GM19023 (cell line): ENCODE data around the gene MAG.
"Not testable (repeated sequence)": the region's sequence is repeated elsewhere in the genome, so short reads cannot be mapped to it uniquely, and the experiment has no call there.

Source experiments
- ATAC-seq: cut with Tn5 transposase; IDR thresholded peaks from one replicate; pipeline ENCODE4 v1.9.1; 2021; ENCODE audit warnings: mild to moderate bottlenecking, moderate library complexity; ENCODE audit not compliant: unreplicated experiment

The MAG gene

GRCh38 chr19:35279374-35279773, 12.6 kb upstream of the MAG start:
- ATAC-seq, result no peak

- no peak for ATAC-seq
Observed at GRCh38 chr19:35279985-35280821, 11.8 kb upstream of the MAG start.

GRCh38 chr19:35281303-35281702, 10.7 kb upstream of the MAG start:
- no peak for ATAC-seq

GRCh38 chr19:35284153-35285094, 7.5 kb upstream of the MAG start:
- no peak for ATAC-seq

- no peak for ATAC-seq
Observed at GRCh38 chr19:35285095-35285449, 6.9 kb upstream of the MAG start.

GRCh38 chr19:35285465-35285864, 6.5 kb upstream of the MAG start:
- not testable (repeated sequence) for ATAC-seq

GRCh38 chr19:35286101-35286500, 5.9 kb upstream of the MAG start:
- not testable (repeated sequence) for ATAC-seq

- ATAC-seq, result no peak
Observed at GRCh38 chr19:35287713-35288112, 4.2 kb upstream of the MAG start.

GRCh38 chr19:35288331-35288730, 3.6 kb upstream of the MAG start:
- ATAC-seq, result no peak

- ATAC-seq, result no peak
Observed at GRCh38 chr19:35288906-35289305, 3.1 kb upstream of the MAG start.

- no peak for ATAC-seq
Observed at GRCh38 chr19:35290381-35291127, 1.4 kb upstream of the MAG start.

- ATAC-seq, result no peak
Observed at GRCh38 chr19:35291259-35291658, 702 bp upstream of the MAG start.

GRCh38 chr19:35292421-35293362, 731 bp downstream of the MAG start:
- no peak for ATAC-seq

GRCh38 chr19:35293363-35293739, 1.4 kb downstream of the MAG start:
- ATAC-seq, result no peak

- no peak for ATAC-seq
Observed at GRCh38 chr19:35293808-35294207, 1.8 kb downstream of the MAG start.

- ATAC-seq, result no peak
Observed at GRCh38 chr19:35294328-35294727, 2.4 kb downstream of the MAG start.

GRCh38 chr19:35294859-35295791, 3.2 kb downstream of the MAG start:
- no peak for ATAC-seq

GRCh38 chr19:35295792-35296462, 4.0 kb downstream of the MAG start:
- no peak for ATAC-seq
